Activated CD8-positive, alpha-beta memory T cell treated with anti-CD3 and anti-CD28 coated beads for 36 hours (primary cell): ENCODE results near the gene CD82. TPM values are rescaled to one million over a fixed set of nuclear protein-coding genes. Genes with fewer than 3 reads are reported as not detected.
"Not testable (repeated sequence)": the region's sequence is repeated elsewhere in the genome, so short reads cannot be mapped to it uniquely, and the experiment has no call there.

Experiments used
- CTCF ChIA-PET: fragments of 350-600 bp; sonication (Branson Sonifier 250); formaldehyde crosslinking; loops from one replicate; lab custom pipeline; 2021; ENCODE audit warnings: antibody characterized with exemption; lab: Charles Lee
- POLR2A ChIA-PET: fragments of 350-600 bp; sonication (Branson Sonifier 250); formaldehyde crosslinking; loops from one replicate; lab custom pipeline; 2021; ENCODE audit warnings: antibody characterized with exemption; lab: Charles Lee
- total RNA-seq, 2 experiments: library from RNA; stranded (reverse); gene quantifications; one replicate each; pipeline ENCODE4 v1.2.3, GENCODE V29; 2021

The CD82 gene
- total RNA-seq, 2 experiments from 2014 or later: 393 to 424 TPM

- CTCF ChIA-PET: interaction anchor here (1.0 kb wide), 1 partner anchor 29 kb away, joined by 3 read pairs; no protein-coding TSS in a partner anchor
- POLR2A ChIA-PET: no interaction called here
Observed at GRCh38 chr11:44531636-44532035, 33.8 kb upstream of the CD82 start.

- ChIA-PET CTCF (interaction anchor here (1.0 kb wide), 1 partner anchor 28 kb away, joined by 3 read pairs; no protein-coding TSS in a partner anchor), POLR2A (no interaction called here)
Observed at GRCh38 chr11:44532809-44533208, 32.7 kb upstream of the CD82 start.

- POLR2A ChIA-PET: no interaction called here
- CTCF ChIA-PET: interaction anchor here (1.0 to 2.4 kb wide), 2 partner anchors 11 to 247 kb away, joined by 3 to 10 read pairs; no protein-coding TSS in a partner anchor
Observed at GRCh38 chr11:44533921-44534711, 31.3 kb upstream of the CD82 start.

GRCh38 chr11:44535191-44535980 lies 30.1 kb upstream of the CD82 start:
- POLR2A ChIA-PET: no interaction called here
- CTCF ChIA-PET: interaction anchor here (0.7 to 2.4 kb wide), 5 partner anchors 12 to 442 kb away, joined by 3 to 10 read pairs (median 4); no protein-coding TSS in a partner anchor

GRCh38 chr11:44536788-44537516 lies 28.5 kb upstream of the CD82 start:
- CTCF ChIA-PET: interaction anchor here (0.9 to 2.0 kb wide), 3 partner anchors 13 to 251 kb away, joined by 3 to 7 read pairs (median 7); no protein-coding TSS in a partner anchor
- POLR2A ChIA-PET: no interaction called here

GRCh38 chr11:44537679-44538078 lies 27.8 kb upstream of the CD82 start:
- ChIA-PET POLR2A (no interaction called here), CTCF (interaction anchor here (0.6 to 2.0 kb wide), 2 partner anchors 14 to 20 kb away, joined by 3 to 7 read pairs; no protein-coding TSS in a partner anchor)

GRCh38 chr11:44538375-44539054 lies 26.9 kb upstream of the CD82 start:
- POLR2A ChIA-PET: no interaction called here

GRCh38 chr11:44539971-44540370 lies 25.5 kb upstream of the CD82 start:
- CTCF ChIA-PET: interaction anchor here (1.2 to 3.4 kb wide), 3 partner anchors 16 to 254 kb away, joined by 3 to 18 read pairs (median 16); no protein-coding TSS in a partner anchor
- POLR2A ChIA-PET: no interaction called here

More at GRCh38 chr11:44538375-44539054, 26.9 kb upstream of the CD82 start:
- CTCF ChIA-PET: interaction anchor here (1.2 to 3.4 kb wide), 3 partner anchors 15 to 253 kb away, joined by 3 to 18 read pairs (median 16); no protein-coding TSS in a partner anchor

- ChIA-PET POLR2A (no interaction called here), CTCF (interaction anchor here (2.8 to 3.4 kb wide), 2 partner anchors 17 to 255 kb away, joined by 16 to 18 read pairs; no protein-coding TSS in a partner anchor)
Observed at GRCh38 chr11:44540667-44541066, 24.8 kb upstream of the CD82 start.

- ChIA-PET POLR2A (no interaction called here), CTCF (no interaction called here)
Observed at GRCh38 chr11:44542372-44542771, 23.1 kb upstream of the CD82 start.

GRCh38 chr11:44546984-44547383 lies 18.5 kb upstream of the CD82 start:
- POLR2A ChIA-PET: not testable (repeated sequence)

GRCh38 chr11:44547534-44547933 lies 17.9 kb upstream of the CD82 start:
- CTCF ChIA-PET: interaction anchor here (2.1 kb wide), 1 partner anchor 70 kb away, joined by 9 read pairs; no protein-coding TSS in a partner anchor
- POLR2A ChIA-PET: not testable (repeated sequence)

More at GRCh38 chr11:44546984-44547383, 18.5 kb upstream of the CD82 start:
- CTCF ChIA-PET: interaction anchor here (2.1 kb wide), 1 partner anchor 70 kb away, joined by 9 read pairs; no protein-coding TSS in a partner anchor

- POLR2A ChIA-PET: no interaction called here
- CTCF ChIA-PET: interaction anchor here (2.1 kb wide), 1 partner anchor 69 kb away, joined by 9 read pairs; no protein-coding TSS in a partner anchor
Observed at GRCh38 chr11:44548032-44548695, 17.3 kb upstream of the CD82 start.

GRCh38 chr11:44548961-44549749 lies 16.3 kb upstream of the CD82 start:
- CTCF ChIA-PET: interaction anchor here (2.1 kb wide), 1 partner anchor 68 kb away, joined by 9 read pairs; no protein-coding TSS in a partner anchor
- POLR2A ChIA-PET: not testable (repeated sequence)

GRCh38 chr11:44550123-44550522 lies 15.3 kb upstream of the CD82 start:
- POLR2A ChIA-PET: no interaction called here
- CTCF ChIA-PET: no interaction called here

- CTCF ChIA-PET: interaction anchor here (15.7 kb wide), 1 partner anchor 64 kb away, joined by 271 read pairs; no protein-coding TSS in a partner anchor
- POLR2A ChIA-PET: no interaction called here
Observed at GRCh38 chr11:44551456-44552139, 13.9 kb upstream of the CD82 start.
